PC-9 (cell line): ENCODE results near the gene PITPNC1. TPM values are rescaled to one million over a fixed set of nuclear protein-coding genes. Genes with fewer than 3 reads are reported as not detected.

ENCODE experiments used
- BruUV-seq: library from RNA; stranded (reverse); fragments of 400-500 nt; replicated peaks from 2 replicates; lab custom pipeline; 2021; lab: Mats Ljungman, UMichigan
- CTCF ChIA-PET: fragments of 300-600 bp; sonication (Branson Sonifier 250); formaldehyde crosslinking; loops from one replicate; lab custom pipeline; 2022; ENCODE audit warnings: antibody characterized with exemption; lab: Charles Lee
- POLR2A ChIA-PET: fragments of 300-600 bp; sonication (Branson Sonifier 250); formaldehyde crosslinking; loops from one replicate; lab custom pipeline; 2022; ENCODE audit warnings: antibody characterized with exemption; ENCODE audit not compliant: unreplicated experiment; lab: Charles Lee
- DNase-seq, 2 experiments: peaks; one replicate each; pipeline versions ENCODE4 v3.0.0 to v3.0.0-alpha.2; 2015 to 2022; ENCODE audit warnings: mixed read lengths in 1 of 2
- H2AFZ ChIP-seq: fragments of 200-600 bp; sonication (generic); 2 replicates; pipeline ENCODE4 v1.8.1; 2017; ENCODE audit warnings: antibody characterized with exemption
- H3F3A ChIP-seq: fragments of 200-600 bp; sonication (generic); 2 replicates; pipeline ENCODE4 v1.8.1; 2017; ENCODE audit warnings: antibody characterized with exemption, mild to moderate bottlenecking, low read depth; ENCODE audit not compliant: insufficient read depth
- H3K27ac ChIP-seq: fragments of 200-600 bp; sonication (generic); 2 replicates; pipeline ENCODE4 v1.6.1; 2016; ENCODE audit warnings: mixed run types
- H3K27me3 ChIP-seq: fragments of 200-600 bp; sonication (generic); 2 replicates; pipeline ENCODE4 v1.6.1; 2016; ENCODE audit warnings: low read depth, mixed run types; ENCODE audit not compliant: insufficient read depth
- H3K36me3 ChIP-seq: fragments of 200-600 bp; sonication (generic); 2 replicates; pipeline ENCODE4 v1.6.1; 2016; ENCODE audit warnings: low read depth, mixed run types
- H3K4me1 ChIP-seq: fragments of 200-600 bp; sonication (generic); replicated peaks from 2 replicates; pipeline ENCODE4 v1.6.1; 2016; ENCODE audit warnings: mixed run types; ENCODE audit not compliant: insufficient read depth
- H3K4me2 ChIP-seq: fragments of 200-600 bp; sonication (generic); 2 replicates; pipeline ENCODE4 v1.6.1; 2017; ENCODE audit warnings: mixed run types
- H3K4me3 ChIP-seq: fragments of 200-600 bp; sonication (generic); 2 replicates; pipeline ENCODE4 v1.6.1; 2016; ENCODE audit warnings: mixed run types
- H3K79me2 ChIP-seq: fragments of 200-600 bp; sonication (generic); 2 replicates; pipeline ENCODE4 v1.6.1; 2017; ENCODE audit warnings: low read depth, mixed run types
- H3K9me2 ChIP-seq: fragments of 200-600 bp; sonication (generic); 2 replicates; pipeline ENCODE4 v1.8.1; 2017; ENCODE audit warnings: mild to moderate bottlenecking; ENCODE audit not compliant: insufficient read depth
- H3K9me3 ChIP-seq: fragments of 200-600 bp; sonication (generic); 2 replicates; pipeline ENCODE4 v1.8.1; 2016; ENCODE audit warnings: low read depth; ENCODE audit not compliant: insufficient read depth
- H4K20me1 ChIP-seq: fragments of 200-600 bp; sonication (generic); 2 replicates; pipeline ENCODE4 v1.8.1; 2017; ENCODE audit not compliant: insufficient read depth
- CTCF ChIP-seq: fragments of 200-600 bp; sonication (generic); conservative IDR thresholded peaks from 2 replicates; pipeline ENCODE4 v1.6.1; 2017; ENCODE audit warnings: mixed run types, antibody characterized with exemption, mild to moderate bottlenecking, moderate library complexity
- EZH2 ChIP-seq: fragments of 200-600 bp; sonication (generic); IDR thresholded peaks from 2 replicates; pipeline ENCODE4 v1.8.0; 2017; ENCODE audit warnings: antibody characterized with exemption, low read depth
- intact Hi-C: fragments of 100-400 bp; cut with micrococcal nuclease; formaldehyde crosslinking; loops from one replicate; pipeline ENCODE4 v1.10.0; 2022; ENCODE audit not compliant: unreplicated experiment
- total RNA-seq: library from RNA; stranded (reverse); gene quantifications from 2 replicates; pipeline ENCODE4 v1.2.3, GENCODE V29; 2021

PITPNC1 gene
- total RNA-seq, 1 experiment from 2014 or later: 6.0 TPM

GRCh38 chr17:67557921-67558320 is 180.8 kb downstream of the PITPNC1 start:
- CTCF ChIA-PET: no interaction called here
- BruUV-seq: no TSS peak
- no peaks in the 10 kb centered on the region for H3K9me3 ChIP-seq

GRCh38 chr17:67558740-67559380 is 181.8 kb downstream of the PITPNC1 start:
- ChIA-PET POLR2A (no interaction called here), CTCF (no interaction called here)
- no peaks in the 10 kb centered on the region for H4K20me1 ChIP-seq
- TF ChIP-seq CTCF (no peak), EZH2 (no peak)
- H3K79me2 ChIP-seq: no peaks in the 10 kb centered on the region
- H3K9me2 ChIP-seq: no peaks in the 10 kb centered on the region
- no peaks in the 10 kb centered on the region for H3K27me3 ChIP-seq
- H3K4me2 ChIP-seq: no peak overlapping the region
- H3F3A ChIP-seq: no peaks in the 10 kb centered on the region
- no peaks in the 10 kb centered on the region for H3K9me3 ChIP-seq
- H3K27ac ChIP-seq: no peak overlapping the region
- H3K36me3 ChIP-seq: no peaks in the 10 kb centered on the region
- H3K4me3 ChIP-seq: no peak overlapping the region
- no peak overlapping the region for H2AFZ ChIP-seq
- no TSS peak for BruUV-seq
- no peaks in the 10 kb centered on the region for H3K4me1 ChIP-seq
- no peak for DNase-seq
- intact Hi-C loops: no loop called here

More at GRCh38 chr17:67557921-67558320, 180.8 kb downstream of the PITPNC1 start:
- Histone ChIP-seq H3K27ac (no peak overlapping the region), H4K20me1 (no peaks in the 10 kb centered on the region), H3K79me2 (no peaks in the 10 kb centered on the region), H2AFZ (no peak overlapping the region), H3K36me3 (no peaks in the 10 kb centered on the region), H3K27me3 (no peaks in the 10 kb centered on the region), H3F3A (no peaks in the 10 kb centered on the region), H3K4me2 (no peak overlapping the region), H3K9me2 (no peaks in the 10 kb centered on the region), H3K4me1 (no peaks in the 10 kb centered on the region), H3K4me3 (no peak overlapping the region)
- TF ChIP-seq CTCF (no peak), EZH2 (no peak)
- no peak for DNase-seq
- POLR2A ChIA-PET: interaction anchor here (0.5 kb wide), 1 partner anchor 28 kb away, joined by 21 read pairs; no protein-coding TSS in a partner anchor
- intact Hi-C loops: no loop called here

- CTCF ChIA-PET: no interaction called here
- POLR2A ChIA-PET: no interaction called here
- no peaks in the 10 kb centered on the region for H3K36me3 ChIP-seq
- no peaks in the 10 kb centered on the region for H3K79me2 ChIP-seq
- no peak overlapping the region for H3K27ac ChIP-seq
- H3K4me1 ChIP-seq: no peaks in the 10 kb centered on the region
- H4K20me1 ChIP-seq: no peaks in the 10 kb centered on the region
- H3K4me3 ChIP-seq: no peak overlapping the region
- TF ChIP-seq EZH2: no peak
- TF ChIP-seq CTCF: peak; percentile 46
- no TSS peak for BruUV-seq
- no peak overlapping the region for H3K4me2 ChIP-seq
- H3K9me3 ChIP-seq: no peaks in the 10 kb centered on the region
- intact Hi-C loops: no loop called here
- no peak for DNase-seq
- no peaks in the 10 kb centered on the region for H3K27me3 ChIP-seq
- H3F3A ChIP-seq: no peaks in the 10 kb centered on the region
- no peaks in the 10 kb centered on the region for H3K9me2 ChIP-seq
- H2AFZ ChIP-seq: no peak overlapping the region
Measured at GRCh38 chr17:67559381-67559966, 182.4 kb downstream of the PITPNC1 start.
